Astrocyte of the spinal cord (primary cell): ENCODE results near the gene VAV1.

ENCODE experiments used
- DNase-seq: peaks from one replicate; pipeline ENCODE4 v3.0.0; 2011; ENCODE audit warnings: low read depth, low spot score
- H3K4me3 ChIP-seq: 2 replicates; pipeline ENCODE4 v1.5.1; 2011; ENCODE audit warnings: low read depth, mild to moderate bottlenecking, low read length, moderate library complexity
- in situ Hi-C: cut with HindIII; loops from 2 replicates; pipeline ENCODE4 v1.10.0; 2017; ENCODE audit warnings: low sequenced_read_pairs
- TF ChIP-seq, protein P1 (sequence below): IDR thresholded peaks from 2 replicates; pipeline ENCODE4 v1.5.1; 2012; ENCODE audit warnings: low read depth, mild to moderate bottlenecking, low read length, inconsistent platforms

Gene VAV1

DNA sequence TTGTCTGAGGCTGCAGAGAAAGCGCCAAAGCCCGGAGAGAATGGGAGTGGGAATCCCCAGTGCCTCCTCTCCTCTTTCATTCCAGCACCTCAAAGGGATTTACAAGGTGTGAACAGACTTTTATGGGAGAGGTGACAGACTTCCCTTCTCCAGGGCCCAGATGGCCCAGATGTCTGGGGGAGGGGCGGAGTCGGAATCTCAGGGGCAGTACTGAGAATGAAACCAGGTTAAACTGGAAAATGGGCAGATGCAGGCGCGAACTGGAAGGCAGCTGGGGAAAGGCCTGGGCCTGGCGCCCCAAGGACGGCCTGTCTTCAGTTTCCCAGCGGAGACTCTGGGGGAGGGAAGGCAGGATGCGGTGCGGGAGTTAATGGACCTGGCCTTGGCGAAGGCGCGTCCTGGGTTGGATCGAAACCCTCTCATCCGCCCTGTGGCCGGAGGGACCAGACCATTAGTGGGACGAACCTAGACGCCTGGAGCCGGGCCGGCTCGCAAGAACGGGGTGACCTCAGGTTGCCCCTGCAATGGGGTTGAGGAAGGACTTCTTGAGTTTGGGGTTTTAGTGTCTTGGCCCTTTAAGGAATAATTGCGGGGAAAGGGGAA, 33.6 kb upstream of the VAV1 start:
- in situ Hi-C loops = no loop called here
- peak overlapping the region; percentile 30 for H3K4me3 ChIP-seq
- TF ChIP-seq, protein P1, sequence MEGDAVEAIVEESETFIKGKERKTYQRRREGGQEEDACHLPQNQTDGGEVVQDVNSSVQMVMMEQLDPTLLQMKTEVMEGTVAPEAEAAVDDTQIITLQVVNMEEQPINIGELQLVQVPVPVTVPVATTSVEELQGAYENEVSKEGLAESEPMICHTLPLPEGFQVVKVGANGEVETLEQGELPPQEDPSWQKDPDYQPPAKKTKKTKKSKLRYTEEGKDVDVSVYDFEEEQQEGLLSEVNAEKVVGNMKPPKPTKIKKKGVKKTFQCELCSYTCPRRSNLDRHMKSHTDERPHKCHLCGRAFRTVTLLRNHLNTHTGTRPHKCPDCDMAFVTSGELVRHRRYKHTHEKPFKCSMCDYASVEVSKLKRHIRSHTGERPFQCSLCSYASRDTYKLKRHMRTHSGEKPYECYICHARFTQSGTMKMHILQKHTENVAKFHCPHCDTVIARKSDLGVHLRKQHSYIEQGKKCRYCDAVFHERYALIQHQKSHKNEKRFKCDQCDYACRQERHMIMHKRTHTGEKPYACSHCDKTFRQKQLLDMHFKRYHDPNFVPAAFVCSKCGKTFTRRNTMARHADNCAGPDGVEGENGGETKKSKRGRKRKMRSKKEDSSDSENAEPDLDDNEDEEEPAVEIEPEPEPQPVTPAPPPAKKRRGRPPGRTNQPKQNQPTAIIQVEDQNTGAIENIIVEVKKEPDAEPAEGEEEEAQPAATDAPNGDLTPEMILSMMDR = no peak
- DNase-seq = no peak

DNA sequence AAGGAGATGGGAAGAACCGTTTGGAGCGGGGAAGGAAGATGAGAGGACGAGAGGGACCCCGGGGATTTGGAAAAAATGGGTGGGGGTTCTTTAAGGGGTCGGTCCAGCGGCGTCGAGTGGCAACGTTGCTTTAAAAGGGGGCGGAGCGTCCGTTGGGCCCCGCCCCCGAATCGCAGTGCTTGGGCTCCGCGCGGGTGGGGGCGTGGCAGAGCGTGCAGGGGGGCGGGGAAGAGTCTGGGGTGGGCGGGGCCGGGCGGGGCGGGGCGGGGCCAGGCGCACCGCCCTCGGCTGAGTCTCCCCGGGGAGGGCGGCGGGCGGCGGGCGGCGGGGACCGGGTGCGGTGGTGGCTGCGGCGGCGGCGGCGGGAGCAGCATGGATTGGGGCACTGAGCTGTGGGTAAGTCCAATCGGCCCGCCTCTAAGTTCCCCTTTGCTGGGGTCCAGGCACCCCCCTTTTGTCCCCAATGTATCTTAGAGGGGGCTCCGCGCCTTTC, 33.1 kb upstream of the VAV1 start, which contains the start of gene TRIP10:
TSS of gene TRIP10 (plus strand) at position 291 of the 493 bp plus-strand sequence. CDS start at position 373, 82 bp downstream.
- in situ Hi-C loops = no loop called here
- DNase-seq = peak; percentile 79
- TF ChIP-seq, protein P1 = no peak
- H3K4me3 ChIP-seq = peak within 1 kb of the TSS; percentile 93

GRCh38 chr19:6739883-6740588, 32.5 kb upstream of the VAV1 start:
- TF ChIP-seq, protein P1 = no peak
- in situ Hi-C loops = no loop called here
- H3K4me3 ChIP-seq = peak overlapping the region; percentile 93
- DNase-seq = peak; percentile 15

DNA sequence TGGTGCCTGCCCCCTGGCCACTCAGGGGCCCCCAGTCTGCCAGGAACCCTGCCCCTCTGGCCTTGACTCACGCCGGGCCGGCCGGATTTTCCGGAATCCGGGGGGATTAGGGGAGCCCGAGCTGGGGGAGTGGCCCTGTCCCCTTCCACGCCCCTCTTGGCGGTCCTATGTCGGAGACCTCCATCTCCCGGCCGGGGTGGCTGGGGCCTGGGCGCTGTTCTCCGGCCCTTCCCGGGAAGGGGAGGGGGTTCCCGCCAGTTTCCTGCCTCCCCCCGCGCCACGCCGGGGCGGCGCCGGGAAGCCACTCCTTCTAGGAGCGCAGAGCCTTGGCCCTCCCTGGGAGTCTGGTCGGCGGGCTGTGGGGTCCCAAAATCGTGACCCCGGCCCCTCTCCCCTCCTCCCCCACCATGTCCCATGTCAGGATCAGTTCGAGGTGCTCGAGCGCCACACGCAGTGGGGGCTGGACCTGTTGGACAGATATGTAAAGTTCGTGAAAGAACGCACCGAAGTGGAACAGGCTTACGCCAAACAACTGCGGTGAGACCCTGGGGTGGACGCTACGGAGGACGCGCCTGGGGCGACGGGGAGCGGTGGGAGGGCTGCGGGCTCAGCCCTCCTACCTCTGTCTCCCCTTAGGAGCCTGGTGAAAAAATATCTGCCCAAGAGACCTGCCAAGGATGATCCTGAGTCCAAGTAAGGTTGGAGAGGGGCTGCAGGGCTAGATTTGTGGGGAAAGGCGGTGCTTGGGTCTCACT, 31.7 kb upstream of the VAV1 start:
- TF ChIP-seq, protein P1 = no peak
- peak; percentile 37 for DNase-seq
- in situ Hi-C loops = no loop called here

DNA sequence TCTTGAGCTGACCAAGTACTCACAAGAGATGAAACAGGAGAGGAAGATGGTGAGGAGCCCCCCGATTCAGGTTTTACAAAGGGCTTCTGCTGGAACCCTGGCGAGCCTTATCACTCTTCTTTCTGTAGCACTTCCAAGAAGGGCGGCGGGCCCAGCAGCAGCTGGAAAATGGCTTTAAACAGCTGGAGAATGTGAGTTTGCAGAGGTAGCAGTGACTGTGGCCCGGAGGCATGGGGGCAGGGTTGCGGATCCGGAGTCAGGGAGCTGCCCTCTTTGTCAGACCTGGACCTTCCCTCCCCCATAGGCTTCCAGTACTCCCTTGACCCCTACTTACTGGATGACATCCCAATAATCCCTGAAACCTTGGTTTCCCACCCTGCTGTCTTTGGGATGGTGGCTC, 29.4 kb upstream of the VAV1 start:
- TF ChIP-seq, protein P1 = no peak
- H3K4me3 ChIP-seq = no peak overlapping the region
- DNase-seq = no peak
- in situ Hi-C loops = no loop called here

More for the DNA sequence above, 31.7 kb upstream of the VAV1 start:
- peak overlapping the region; percentile 93 for H3K4me3 ChIP-seq

DNA sequence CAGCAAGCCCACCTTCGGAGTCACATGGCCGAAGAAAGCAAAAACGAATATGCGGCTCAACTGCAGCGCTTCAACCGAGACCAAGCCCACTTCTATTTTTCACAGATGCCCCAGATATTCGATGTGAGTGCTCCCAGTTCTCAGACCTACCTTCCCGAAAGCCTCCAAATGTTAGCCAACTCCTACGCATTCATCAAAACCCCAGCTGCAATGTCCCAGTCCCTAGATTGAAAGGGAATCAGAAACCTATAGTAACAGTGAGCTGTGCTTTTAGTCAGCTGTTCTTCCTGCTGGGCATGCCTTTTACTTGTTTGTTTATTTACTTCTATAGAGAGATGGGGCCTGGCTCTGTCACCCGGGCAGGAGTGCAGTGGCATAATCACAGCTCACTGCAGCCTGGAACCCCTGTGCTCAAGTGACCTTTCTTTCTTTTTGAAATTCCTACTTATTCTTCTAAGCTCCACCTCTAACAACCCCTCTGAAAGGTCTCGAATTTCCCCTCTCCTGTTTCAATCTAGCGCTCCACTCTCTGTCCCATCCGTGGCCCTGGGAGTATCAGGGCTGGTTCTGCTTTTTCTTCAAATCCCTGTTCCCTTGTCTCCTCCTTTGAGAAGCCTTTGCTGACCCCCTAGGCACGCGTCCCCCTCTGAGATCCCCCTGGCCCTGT, 28.7 kb upstream of the VAV1 start:
- peak; percentile 43 for DNase-seq
- no peak overlapping the region for H3K4me3 ChIP-seq
- TF ChIP-seq, protein P1 = no peak
- in situ Hi-C loops = no loop called here
